Calu3 (cell line): ENCODE data around the gene TBC1D8. TPM values are rescaled to one million over a fixed set of nuclear protein-coding genes. Genes with fewer than 3 reads are reported as not detected.
A peak's percentile ranks its signal among the peaks of the same experiment; 100 is the strongest.

ENCODE experiments used
- BruUV-seq: library from RNA; stranded (reverse); fragments of 400-500 nt; replicated peaks from 2 replicates; lab custom pipeline; 2021; lab: Mats Ljungman, UMichigan
- CTCF ChIA-PET: fragments of 300-600 bp; sonication (Branson Sonifier 250); formaldehyde crosslinking; loops from one replicate; lab custom pipeline; 2022; ENCODE audit warnings: antibody characterized with exemption; lab: Charles Lee
- DNase-seq: peaks from one replicate; pipeline ENCODE4 v3.0.0; 2022
- H3K27ac Mint-ChIP-seq: one replicate; pipeline ENCODE4 v1.8.0; 2022; ENCODE audit warnings: mixed read lengths; ENCODE audit not compliant: unreplicated experiment
- H3K27me3 Mint-ChIP-seq: one replicate; pipeline ENCODE4 v1.8.0; 2022; ENCODE audit warnings: mixed read lengths; ENCODE audit not compliant: unreplicated experiment
- H3K36me3 Mint-ChIP-seq: one replicate; pipeline ENCODE4 v1.8.0; 2022; ENCODE audit warnings: mild to moderate bottlenecking, moderate library complexity, mixed read lengths; ENCODE audit not compliant: insufficient read depth, unreplicated experiment
- H3K4me1 Mint-ChIP-seq: one replicate; pipeline ENCODE4 v1.8.0; 2022; ENCODE audit warnings: mild to moderate bottlenecking, low read depth, mixed read lengths; ENCODE audit not compliant: unreplicated experiment
- H3K4me3 Mint-ChIP-seq: one replicate; pipeline ENCODE4 v1.8.0; 2022; ENCODE audit warnings: mild to moderate bottlenecking, low read depth, moderate library complexity, mixed read lengths; ENCODE audit not compliant: unreplicated experiment
- H3K9me3 Mint-ChIP-seq: one replicate; pipeline ENCODE4 v1.8.0; 2022; ENCODE audit warnings: low read depth, mixed read lengths; ENCODE audit not compliant: unreplicated experiment
- intact Hi-C: fragments of 100-400 bp; cut with micrococcal nuclease; formaldehyde crosslinking; loops from one replicate; pipeline ENCODE4 v1.10.0; 2022; ENCODE audit not compliant: unreplicated experiment
- total RNA-seq: library from RNA; stranded (reverse); gene quantifications from 2 replicates; pipeline ENCODE4 v1.2.3, GENCODE V29; 2022
- TF ChIP-seq, protein P1 (sequence below): fragments of 200-600 bp; IDR thresholded peaks from one replicate; pipeline ENCODE4 v1.8.0; 2022; ENCODE audit warnings: antibody characterized with exemption; ENCODE audit not compliant: unreplicated experiment

The TBC1D8 gene
- total RNA-seq, 1 experiment from 2014 or later = 25.3 TPM

DNA sequence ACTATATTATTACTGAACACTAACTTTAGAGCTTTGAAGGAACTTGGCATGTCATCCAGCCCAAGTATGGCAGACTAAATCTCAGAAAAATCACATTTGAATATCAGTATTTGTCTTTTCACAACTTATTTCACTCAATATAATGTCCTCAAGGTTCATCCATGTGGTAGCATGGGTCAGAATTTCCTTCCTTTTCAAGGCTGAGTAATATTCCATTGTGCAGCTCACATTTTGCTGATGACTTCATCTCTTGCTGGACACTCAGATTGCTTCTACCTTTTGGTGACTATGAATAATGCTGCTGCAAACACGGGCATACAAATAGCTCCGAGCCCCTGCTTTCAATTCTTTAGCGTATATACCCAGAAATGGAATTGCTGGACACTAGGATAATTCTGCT, 102.4 kb downstream of the TBC1D8 start:
- H3K9me3 Mint-ChIP-seq = no peaks in the 10 kb centered on the region

DNA sequence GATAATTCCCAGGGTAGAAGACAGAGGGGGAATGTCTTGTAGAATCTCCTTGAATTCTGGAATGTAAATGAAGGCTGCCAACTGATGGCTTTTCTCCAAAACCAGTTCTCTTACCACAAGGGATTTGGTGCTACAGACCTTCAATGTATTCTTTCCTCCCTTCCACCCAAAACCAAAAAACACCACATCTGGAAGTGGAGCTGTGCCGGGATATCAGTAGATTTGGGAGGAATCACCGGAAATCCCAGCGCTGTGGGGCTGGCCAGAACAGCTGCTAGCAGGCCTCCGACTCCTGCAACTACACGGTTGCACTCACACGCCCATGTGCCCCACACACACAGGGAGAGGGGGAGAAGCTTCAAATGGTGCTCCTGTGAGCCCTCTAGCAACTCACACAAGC, 103.4 kb downstream of the TBC1D8 start:
- intact Hi-C loops = loop anchor here (1.0 kb wide), 1 partner anchor 78 kb away; no protein-coding TSS in a partner anchor
- H3K36me3 Mint-ChIP-seq = peaks cover 14% of the 10 kb centered on the region
- no peaks in the 10 kb centered on the region for H3K27me3 Mint-ChIP-seq
- no peaks in the 10 kb centered on the region for H3K9me3 Mint-ChIP-seq
- no peak overlapping the region for H3K27ac Mint-ChIP-seq
- DNase-seq = no peak
- peaks cover 14% of the 10 kb centered on the region for H3K4me1 Mint-ChIP-seq
- TF ChIP-seq, protein P1, sequence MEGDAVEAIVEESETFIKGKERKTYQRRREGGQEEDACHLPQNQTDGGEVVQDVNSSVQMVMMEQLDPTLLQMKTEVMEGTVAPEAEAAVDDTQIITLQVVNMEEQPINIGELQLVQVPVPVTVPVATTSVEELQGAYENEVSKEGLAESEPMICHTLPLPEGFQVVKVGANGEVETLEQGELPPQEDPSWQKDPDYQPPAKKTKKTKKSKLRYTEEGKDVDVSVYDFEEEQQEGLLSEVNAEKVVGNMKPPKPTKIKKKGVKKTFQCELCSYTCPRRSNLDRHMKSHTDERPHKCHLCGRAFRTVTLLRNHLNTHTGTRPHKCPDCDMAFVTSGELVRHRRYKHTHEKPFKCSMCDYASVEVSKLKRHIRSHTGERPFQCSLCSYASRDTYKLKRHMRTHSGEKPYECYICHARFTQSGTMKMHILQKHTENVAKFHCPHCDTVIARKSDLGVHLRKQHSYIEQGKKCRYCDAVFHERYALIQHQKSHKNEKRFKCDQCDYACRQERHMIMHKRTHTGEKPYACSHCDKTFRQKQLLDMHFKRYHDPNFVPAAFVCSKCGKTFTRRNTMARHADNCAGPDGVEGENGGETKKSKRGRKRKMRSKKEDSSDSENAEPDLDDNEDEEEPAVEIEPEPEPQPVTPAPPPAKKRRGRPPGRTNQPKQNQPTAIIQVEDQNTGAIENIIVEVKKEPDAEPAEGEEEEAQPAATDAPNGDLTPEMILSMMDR = no peak
- CTCF ChIA-PET = no interaction called here
- BruUV-seq = no TSS peak
- no peak overlapping the region for H3K4me3 Mint-ChIP-seq

More for the DNA sequence above, 102.4 kb downstream of the TBC1D8 start:
- H3K36me3 Mint-ChIP-seq = peaks cover 14% of the 10 kb centered on the region
- H3K27me3 Mint-ChIP-seq = no peaks in the 10 kb centered on the region
- CTCF ChIA-PET = no interaction called here
- H3K4me1 Mint-ChIP-seq = peaks cover 14% of the 10 kb centered on the region
- TF ChIP-seq, protein P1 = no peak
- no peak for DNase-seq
- BruUV-seq = no TSS peak
- H3K27ac Mint-ChIP-seq = no peak overlapping the region
- no peak overlapping the region for H3K4me3 Mint-ChIP-seq
- intact Hi-C loops = no loop called here

DNA sequence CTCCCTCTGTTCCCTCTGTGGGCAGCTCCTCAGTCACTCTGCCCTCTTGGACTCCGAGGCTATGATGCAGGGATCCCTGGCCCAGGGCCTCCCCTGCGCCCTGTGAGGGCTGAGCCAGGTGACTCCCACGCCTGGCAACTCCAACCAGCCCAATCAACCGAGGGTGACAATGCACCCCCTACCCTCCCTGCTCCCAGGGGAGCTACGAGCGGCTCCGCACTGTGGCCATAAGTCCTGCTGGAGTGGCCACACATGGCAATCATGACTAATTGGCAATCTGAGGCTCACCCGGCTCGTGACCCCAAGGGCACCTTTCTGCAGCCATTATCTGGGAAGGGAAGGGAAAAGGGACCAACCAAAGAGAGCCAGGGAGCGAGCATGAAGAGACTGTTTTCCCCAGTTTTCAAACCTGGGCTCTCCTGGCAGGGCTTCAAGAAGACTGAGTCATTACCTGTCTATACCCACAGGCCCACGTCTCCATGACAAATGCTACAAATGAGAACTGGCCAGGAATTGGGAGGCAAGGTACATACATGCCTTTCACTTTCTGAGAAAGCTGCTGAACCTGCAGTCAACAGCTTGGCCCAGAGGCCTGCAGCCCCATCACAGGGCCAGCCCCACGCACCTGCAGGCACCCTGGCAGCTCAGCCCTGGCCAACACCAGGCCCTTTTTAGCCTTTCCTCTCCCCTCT, 104.0 kb downstream of the TBC1D8 start:
- no TSS peak for BruUV-seq
- no peaks in the 10 kb centered on the region for H3K9me3 Mint-ChIP-seq
- intact Hi-C loops = loop anchor here (1.0 kb wide), 1 partner anchor 78 kb away; no protein-coding TSS in a partner anchor
- H3K4me1 Mint-ChIP-seq = peaks cover 14% of the 10 kb centered on the region
- H3K36me3 Mint-ChIP-seq = peaks cover 14% of the 10 kb centered on the region
- CTCF ChIA-PET = interaction anchor here (0.8 to 1.4 kb wide), 2 partner anchors 18 to 94 kb away, joined by 3 read pairs; no protein-coding TSS in a partner anchor
- no peak overlapping the region for H3K4me3 Mint-ChIP-seq
- DNase-seq = peak; percentile 67
- no peaks in the 10 kb centered on the region for H3K27me3 Mint-ChIP-seq
- TF ChIP-seq, protein P1 = no peak
- H3K27ac Mint-ChIP-seq = no peak overlapping the region

DNA sequence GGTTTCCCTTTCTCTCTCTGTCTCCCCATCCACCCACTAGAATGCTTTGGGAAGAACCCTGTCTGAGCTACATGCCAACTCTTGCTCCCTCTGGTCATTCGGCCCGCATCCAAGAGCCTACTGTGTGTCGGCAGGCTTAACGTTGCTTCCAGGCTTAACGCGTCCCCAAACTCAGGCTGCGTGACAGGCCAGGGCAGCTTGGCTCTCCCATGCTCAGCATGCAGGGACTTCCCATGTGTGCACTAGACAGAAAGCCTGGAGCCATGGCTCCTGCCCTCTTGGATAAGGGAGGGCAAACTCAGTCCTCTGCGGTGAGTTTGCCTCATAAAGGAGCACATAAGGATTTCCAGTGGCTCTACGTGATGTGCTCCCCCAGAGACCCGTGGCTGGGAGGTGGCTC, 105.9 kb downstream of the TBC1D8 start:
- Mint-ChIP-seq H3K27ac (no peak overlapping the region), H3K9me3 (no peaks in the 10 kb centered on the region), H3K36me3 (peaks cover 19% of the 10 kb centered on the region), H3K27me3 (no peaks in the 10 kb centered on the region), H3K4me3 (no peak overlapping the region), H3K4me1 (peaks cover 14% of the 10 kb centered on the region)
- CTCF ChIA-PET = no interaction called here
- BruUV-seq = no TSS peak
- no peak for DNase-seq
- intact Hi-C loops = no loop called here
- TF ChIP-seq, protein P1 = no peak
